ENCODE data around the gene BACH1.

DNA sequence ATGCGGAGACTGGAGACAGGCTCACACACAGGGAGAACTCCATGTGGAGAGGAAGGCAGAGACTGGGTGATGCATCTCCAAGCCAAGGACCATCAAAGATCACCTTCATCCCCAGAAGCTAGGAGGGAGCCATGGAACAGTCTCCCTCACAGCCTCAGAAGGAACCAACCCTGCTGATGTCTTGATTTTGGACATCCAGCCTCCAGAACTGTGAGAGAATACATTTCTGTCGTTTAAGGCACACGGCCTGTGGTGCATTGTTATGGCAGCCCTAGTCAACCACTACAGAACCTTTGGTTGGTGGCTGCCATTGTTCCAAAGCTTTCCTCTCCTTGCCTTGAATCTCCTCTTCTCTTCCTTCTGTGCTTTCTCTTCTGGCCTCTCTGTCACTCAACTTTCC, 64.0 kb downstream of the BACH1 start:
- TF ChIP-seq, protein P1, sequence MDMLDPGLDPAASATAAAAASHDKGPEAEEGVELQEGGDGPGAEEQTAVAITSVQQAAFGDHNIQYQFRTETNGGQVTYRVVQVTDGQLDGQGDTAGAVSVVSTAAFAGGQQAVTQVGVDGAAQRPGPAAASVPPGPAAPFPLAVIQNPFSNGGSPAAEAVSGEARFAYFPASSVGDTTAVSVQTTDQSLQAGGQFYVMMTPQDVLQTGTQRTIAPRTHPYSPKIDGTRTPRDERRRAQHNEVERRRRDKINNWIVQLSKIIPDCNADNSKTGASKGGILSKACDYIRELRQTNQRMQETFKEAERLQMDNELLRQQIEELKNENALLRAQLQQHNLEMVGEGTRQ (IDR thresholded peaks at IDR 0.05; ENCODE audit: borderline replicate concordance, low read depth, low read length): no peak
- TF ChIP-seq CHD1 (IDR thresholded peaks at IDR 0.05; ENCODE audit: low read depth, low read length) (no peak), NFYB (IDR thresholded peaks at IDR 0.05; ENCODE audit: insufficient read depth, low read depth, low read length) (no peak), DPF2 (IDR thresholded peaks at IDR 0.05) (no peak), SIN3A (IDR thresholded peaks at IDR 0.05; ENCODE audit: low read depth, low read length) (no peak), POLR2A (IDR thresholded peaks at IDR 0.05; ENCODE audit: low read depth, low read length) (no peak), NR2C2 (IDR thresholded peaks at IDR 0.05; ENCODE audit: borderline replicate concordance, control insufficient read depth, insufficient read length, low read depth) (no peak), YY1 (IDR thresholded peaks at IDR 0.05; ENCODE audit: low read depth, low read length) (no peak)
- TF ChIP-seq, protein P2, sequence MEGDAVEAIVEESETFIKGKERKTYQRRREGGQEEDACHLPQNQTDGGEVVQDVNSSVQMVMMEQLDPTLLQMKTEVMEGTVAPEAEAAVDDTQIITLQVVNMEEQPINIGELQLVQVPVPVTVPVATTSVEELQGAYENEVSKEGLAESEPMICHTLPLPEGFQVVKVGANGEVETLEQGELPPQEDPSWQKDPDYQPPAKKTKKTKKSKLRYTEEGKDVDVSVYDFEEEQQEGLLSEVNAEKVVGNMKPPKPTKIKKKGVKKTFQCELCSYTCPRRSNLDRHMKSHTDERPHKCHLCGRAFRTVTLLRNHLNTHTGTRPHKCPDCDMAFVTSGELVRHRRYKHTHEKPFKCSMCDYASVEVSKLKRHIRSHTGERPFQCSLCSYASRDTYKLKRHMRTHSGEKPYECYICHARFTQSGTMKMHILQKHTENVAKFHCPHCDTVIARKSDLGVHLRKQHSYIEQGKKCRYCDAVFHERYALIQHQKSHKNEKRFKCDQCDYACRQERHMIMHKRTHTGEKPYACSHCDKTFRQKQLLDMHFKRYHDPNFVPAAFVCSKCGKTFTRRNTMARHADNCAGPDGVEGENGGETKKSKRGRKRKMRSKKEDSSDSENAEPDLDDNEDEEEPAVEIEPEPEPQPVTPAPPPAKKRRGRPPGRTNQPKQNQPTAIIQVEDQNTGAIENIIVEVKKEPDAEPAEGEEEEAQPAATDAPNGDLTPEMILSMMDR (IDR thresholded peaks at IDR 0.05 in 2 of 3, conservative IDR thresholded peaks at IDR 0.05 in 1 of 3; ENCODE audit: control insufficient read depth in 2 of 3, extremely low read depth in 1 of 3, insufficient read depth in 1 of 3, low read depth in 3 of 3, low read length in 3 of 3): no peak
- TF ChIP-seq, protein P3, sequence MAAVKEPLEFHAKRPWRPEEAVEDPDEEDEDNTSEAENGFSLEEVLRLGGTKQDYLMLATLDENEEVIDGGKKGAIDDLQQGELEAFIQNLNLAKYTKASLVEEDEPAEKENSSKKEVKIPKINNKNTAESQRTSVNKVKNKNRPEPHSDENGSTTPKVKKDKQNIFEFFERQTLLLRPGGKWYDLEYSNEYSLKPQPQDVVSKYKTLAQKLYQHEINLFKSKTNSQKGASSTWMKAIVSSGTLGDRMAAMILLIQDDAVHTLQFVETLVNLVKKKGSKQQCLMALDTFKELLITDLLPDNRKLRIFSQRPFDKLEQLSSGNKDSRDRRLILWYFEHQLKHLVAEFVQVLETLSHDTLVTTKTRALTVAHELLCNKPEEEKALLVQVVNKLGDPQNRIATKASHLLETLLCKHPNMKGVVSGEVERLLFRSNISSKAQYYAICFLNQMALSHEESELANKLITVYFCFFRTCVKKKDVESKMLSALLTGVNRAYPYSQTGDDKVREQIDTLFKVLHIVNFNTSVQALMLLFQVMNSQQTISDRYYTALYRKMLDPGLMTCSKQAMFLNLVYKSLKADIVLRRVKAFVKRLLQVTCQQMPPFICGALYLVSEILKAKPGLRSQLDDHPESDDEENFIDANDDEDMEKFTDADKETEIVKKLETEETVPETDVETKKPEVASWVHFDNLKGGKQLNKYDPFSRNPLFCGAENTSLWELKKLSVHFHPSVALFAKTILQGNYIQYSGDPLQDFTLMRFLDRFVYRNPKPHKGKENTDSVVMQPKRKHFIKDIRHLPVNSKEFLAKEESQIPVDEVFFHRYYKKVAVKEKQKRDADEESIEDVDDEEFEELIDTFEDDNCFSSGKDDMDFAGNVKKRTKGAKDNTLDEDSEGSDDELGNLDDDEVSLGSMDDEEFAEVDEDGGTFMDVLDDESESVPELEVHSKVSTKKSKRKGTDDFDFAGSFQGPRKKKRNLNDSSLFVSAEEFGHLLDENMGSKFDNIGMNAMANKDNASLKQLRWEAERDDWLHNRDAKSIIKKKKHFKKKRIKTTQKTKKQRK (IDR thresholded peaks at IDR 0.05; ENCODE audit: low read depth, low read length): no peak

All from GM12878 (cell line).